Heart left ventricle (tissue), 16 donors: ENCODE data around the gene CLEC19A. TPM values are rescaled to one million over a fixed set of nuclear protein-coding genes. Genes with fewer than 3 reads are reported as not detected.

ENCODE experiments used
- ATAC-seq, 4 donors: fragments of 200-7000 bp; cut with Tn5 transposase; one replicate each; pipeline ENCODE4 v1.9.1; 2020 to 2022; ENCODE audit warnings: moderate library complexity in 4 of 4, mild to moderate bottlenecking in 3 of 4, moderate number of reproducible peaks in 1 of 4
- DNase-seq, 5 donors: peaks; one replicate each; pipeline ENCODE4 v3.0.0-alpha.2; 2020
- H3K27ac ChIP-seq, 12 donors: fragments of 200-600 bp; sonication (generic) in 4 of 12; one replicate each; pipeline versions ENCODE4 v1.5.0 to v1.8.0; 2016 to 2022; ENCODE audit warnings: mild to moderate bottlenecking in 2 of 12
- H3K27me3 ChIP-seq, 9 donors: fragments of 200-600 bp; sonication (generic) in 2 of 9; one replicate each; pipeline versions ENCODE4 v1.5.1 to v1.8.0; 2016 to 2022; ENCODE audit warnings: mild to moderate bottlenecking in 3 of 9
- H3K36me3 ChIP-seq, 9 donors: fragments of 200-600 bp; sonication (generic) in 2 of 9; one replicate each; pipeline versions ENCODE4 v1.5.0 to v1.8.0; 2018 to 2022; ENCODE audit warnings: mild to moderate bottlenecking in 2 of 9
- H3K4me1 ChIP-seq, 12 donors: fragments of 200-600 bp; sonication (generic) in 4 of 12; one replicate each; pipeline versions ENCODE4 v1.5.0 to v1.8.0; 2016 to 2022; ENCODE audit warnings: mild to moderate bottlenecking in 3 of 12
- H3K4me3 ChIP-seq, 12 donors: fragments of 200-600 bp; sonication (generic) in 4 of 12; one replicate each; pipeline versions ENCODE4 v1.5.0 to v1.8.0; 2017 to 2022; ENCODE audit warnings: mild to moderate bottlenecking in 9 of 12, moderate library complexity in 4 of 12
- H3K9me3 ChIP-seq, 12 donors: fragments of 200-600 bp; sonication (generic) in 4 of 12; one replicate each; pipeline versions ENCODE4 v1.5.0 to v1.8.0; 2016 to 2022; ENCODE audit warnings: mild to moderate bottlenecking in 1 of 12
- POLR2A ChIP-seq, 2 donors: fragments of 450-650 bp; IDR thresholded peaks; one replicate each; pipeline ENCODE4 v1.6.1; 2017; ENCODE audit warnings: antibody characterized with exemption in 2 of 2, mild to moderate bottlenecking in 2 of 2, moderate library complexity in 2 of 2
- WGBS, 4 donors: extraction: QIAGEN DNeasy Blood & Tissue Kit in 2 of 4; methylation state at CpG; one replicate each; pipeline versions ENCODE4 v1.1.5 to v1.1.7; 2013 to 2018; 5-methylcytosine and 5-hydroxymethylcytosine counted together
- intact Hi-C, 10 donors: fragments of 100-400 bp; cut with DNase I; formaldehyde crosslinking; loops; one replicate each; pipeline versions ENCODE4 v1.11.1 to v1.14.2; 2022
- polyA plus RNA-seq, 2 donors: library from polyadenylated mRNA; stranded (reverse); fragments of 200-250 nt; gene quantifications; one replicate each; pipeline ENCODE4 v1.2.3, GENCODE V29; 2013
- total RNA-seq, 9 donors: library from RNA; depleted of rRNA in 2 of 9; stranded (reverse); fragments of >200 nt in 2 of 9; fragmentation: NEBNext Ultra II Directional in 3 of 9; extraction: Animal tissue kit (Norgen Biotek cat#: 25700) in 3 of 9; gene quantifications; one replicate each; pipeline versions ENCODE4 v1.1.0 to v1.2.4, GENCODE V29; 2016 to 2023
- TF ChIP-seq, protein P1 (sequence below), 12 donors: fragments of 200-600 bp; sonication (generic) in 4 of 12; IDR thresholded peaks; one replicate each; pipeline versions ENCODE4 v1.5.0 to v1.8.0; 2018 to 2022; ENCODE audit warnings: antibody characterized with exemption in 12 of 12, mild to moderate bottlenecking in 5 of 12
- donor health status: ischemic (EF 13 %, LVEDD 7.1; RV severe dilation, severe dysfunction).
- donor health status: healthy with polysubstance abuse.
- donor health status: DM: no; HTN: yes; CAD: no.
- donor health status: DM: no; HTN: no; CAD: no.
- donor health status: ischemic (EF 25% LVEDD 6.9; RV normal size, moderate dysfunction).
- donor health status: ischemic (EF 25% LVEDD 5.7; RV mildly dilated, moderate dysfunction).
- donor health status: healthy.
- donor health status: DM: yes; HTN: yes; CAD: no.
- donor health status: ischemic (EF 35%, LVEDD 5.7; RV mildly dilated, moderate dysfunction).
- donor health status: nonischemic (EF 11% LVEDD 7.7; RV severe dilation, severe dysfunction).
- donor health status: DM: yes; HTN: yes; CAD: no.
- donor health status: PGD.
- donor health status: ischemic (EF 29% LVEDD 5.4; RV normal size, mild dysfunction).
- donor health status: nonischemic (EF 23%, LVEDD 6.1; RV moderate dilation, normal function).

CLEC19A gene
- total and polyA plus RNA-seq, 11 donors = not detected

DNA sequence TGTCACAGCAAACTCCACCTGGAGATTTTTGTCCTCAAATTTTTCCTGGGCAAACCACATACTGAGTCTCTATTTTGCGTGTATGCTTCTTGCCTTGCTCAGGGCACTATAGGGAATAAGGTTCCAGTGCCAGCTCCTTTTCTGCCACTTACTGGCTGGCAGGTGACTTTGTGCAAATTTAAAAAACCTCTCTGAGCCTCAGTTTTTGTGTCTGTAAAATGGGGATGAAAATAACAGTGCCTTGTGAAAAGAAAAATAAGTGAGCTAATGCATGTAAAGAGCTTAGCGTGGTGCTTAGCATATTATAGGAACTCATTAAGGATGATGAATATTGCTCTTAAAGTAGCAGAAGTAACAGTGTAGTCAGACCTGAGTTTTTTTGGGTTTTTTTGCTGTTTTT is 19.9 kb downstream of the CLEC19A start:
- no peaks in the 10 kb centered on the region for H3K36me3 ChIP-seq
- ATAC-seq (no peak), DNase-seq (no peak)
- H3K27ac ChIP-seq = no peak overlapping the region
- TF ChIP-seq, protein P1, sequence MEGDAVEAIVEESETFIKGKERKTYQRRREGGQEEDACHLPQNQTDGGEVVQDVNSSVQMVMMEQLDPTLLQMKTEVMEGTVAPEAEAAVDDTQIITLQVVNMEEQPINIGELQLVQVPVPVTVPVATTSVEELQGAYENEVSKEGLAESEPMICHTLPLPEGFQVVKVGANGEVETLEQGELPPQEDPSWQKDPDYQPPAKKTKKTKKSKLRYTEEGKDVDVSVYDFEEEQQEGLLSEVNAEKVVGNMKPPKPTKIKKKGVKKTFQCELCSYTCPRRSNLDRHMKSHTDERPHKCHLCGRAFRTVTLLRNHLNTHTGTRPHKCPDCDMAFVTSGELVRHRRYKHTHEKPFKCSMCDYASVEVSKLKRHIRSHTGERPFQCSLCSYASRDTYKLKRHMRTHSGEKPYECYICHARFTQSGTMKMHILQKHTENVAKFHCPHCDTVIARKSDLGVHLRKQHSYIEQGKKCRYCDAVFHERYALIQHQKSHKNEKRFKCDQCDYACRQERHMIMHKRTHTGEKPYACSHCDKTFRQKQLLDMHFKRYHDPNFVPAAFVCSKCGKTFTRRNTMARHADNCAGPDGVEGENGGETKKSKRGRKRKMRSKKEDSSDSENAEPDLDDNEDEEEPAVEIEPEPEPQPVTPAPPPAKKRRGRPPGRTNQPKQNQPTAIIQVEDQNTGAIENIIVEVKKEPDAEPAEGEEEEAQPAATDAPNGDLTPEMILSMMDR (IDR thresholded peaks at IDR 0.05) = no peak
- no peak for TF ChIP-seq POLR2A (IDR thresholded peaks at IDR 0.05)
- H3K4me1 ChIP-seq = no peaks in the 10 kb centered on the region
- intact Hi-C loops = no loop called here
- H3K27me3 ChIP-seq = peaks cover 0 to 9% (median 0%) of the 10 kb centered on the region in 9 donors
- WGBS, 4 donors = 79 to 90% (median 88%) methylated on average over 2 of the region's 2 CpGs
- H3K4me3 ChIP-seq = no peak overlapping the region
- H3K9me3 ChIP-seq = no peaks in the 10 kb centered on the region

DNA sequence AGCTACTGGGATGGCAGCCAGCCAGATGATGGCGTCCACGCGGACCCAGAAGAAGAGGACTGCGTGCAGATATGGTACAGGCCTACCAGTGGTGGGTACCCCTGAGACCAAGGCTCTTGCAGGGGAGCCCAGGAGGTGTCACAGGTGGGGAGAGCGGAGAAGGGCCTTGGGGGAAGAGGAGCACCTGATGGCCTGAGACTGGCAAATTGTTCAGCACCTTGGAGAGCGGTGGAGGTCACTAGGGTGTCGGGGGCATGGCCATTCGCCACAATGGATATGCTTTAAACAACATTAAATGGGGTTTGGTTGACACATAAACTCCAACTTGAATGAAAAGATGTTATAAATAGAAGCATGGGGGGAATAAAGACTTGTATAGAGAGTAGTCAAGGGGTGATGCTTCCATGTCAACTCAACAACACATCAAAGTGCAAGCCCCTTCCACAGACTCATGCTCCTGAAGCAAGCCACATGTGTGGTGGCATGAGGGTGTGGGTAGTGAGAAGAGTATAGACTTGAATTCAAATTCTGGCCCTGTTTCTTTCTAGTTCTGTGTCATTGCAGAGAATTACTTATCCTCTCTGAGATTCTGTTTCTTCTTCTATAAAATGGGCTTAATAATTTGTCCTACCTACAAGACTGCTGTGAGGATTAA is 22.2 kb downstream of the CLEC19A start:
- Histone ChIP-seq H3K27ac (no peak overlapping the region), H3K4me1 (no peaks in the 10 kb centered on the region), H3K4me3 (no peak overlapping the region), H3K27me3 (peaks cover 0 to 9% (median 0%) of the 10 kb centered on the region in 9 donors), H3K36me3 (no peaks in the 10 kb centered on the region), H3K9me3 (no peaks in the 10 kb centered on the region)
- TF ChIP-seq, protein P1 (IDR thresholded peaks at IDR 0.05) = no peak
- TF ChIP-seq POLR2A (IDR thresholded peaks at IDR 0.05) = no peak
- intact Hi-C loops = no loop called here
- WGBS, 4 donors = 63 to 68% (median 64%) methylated on average over 8 of the region's 8 CpGs
- no peak for DNase-seq
- ATAC-seq = no peak

DNA sequence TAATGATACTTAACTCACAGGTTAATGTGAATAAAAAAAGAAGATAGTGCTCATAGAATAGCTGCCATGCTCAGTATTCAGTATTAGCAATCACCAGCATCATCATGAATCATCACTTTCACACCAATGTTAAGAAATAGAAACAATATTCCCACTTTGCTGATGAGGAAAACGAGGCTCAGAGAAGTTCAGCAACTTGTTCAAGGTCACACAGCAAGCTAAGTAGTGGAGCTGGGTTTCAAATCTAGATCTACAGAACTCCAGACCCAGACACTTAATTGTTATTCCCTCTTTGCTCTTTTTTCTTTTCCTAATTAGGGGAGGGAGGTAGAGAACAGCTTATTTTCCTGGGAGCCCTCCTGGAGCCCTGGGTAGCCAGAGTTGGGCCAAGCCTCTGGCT is 22.9 kb downstream of the CLEC19A start:
- Histone ChIP-seq H3K9me3 (no peaks in the 10 kb centered on the region), H3K36me3 (no peaks in the 10 kb centered on the region), H3K4me3 (no peak overlapping the region), H3K27ac (no peak overlapping the region), H3K27me3 (peaks cover 0 to 9% (median 0%) of the 10 kb centered on the region in 9 donors), H3K4me1 (no peaks in the 10 kb centered on the region)
- DNase-seq (no peak), ATAC-seq (no peak)
- 48 to 61% (median 58%) methylated on average over 1 of the region's 1 CpG for WGBS, 4 donors
- TF ChIP-seq, protein P1 (IDR thresholded peaks at IDR 0.05) = no peak
- TF ChIP-seq POLR2A (IDR thresholded peaks at IDR 0.05) = no peak
- intact Hi-C loops = no loop called here

DNA sequence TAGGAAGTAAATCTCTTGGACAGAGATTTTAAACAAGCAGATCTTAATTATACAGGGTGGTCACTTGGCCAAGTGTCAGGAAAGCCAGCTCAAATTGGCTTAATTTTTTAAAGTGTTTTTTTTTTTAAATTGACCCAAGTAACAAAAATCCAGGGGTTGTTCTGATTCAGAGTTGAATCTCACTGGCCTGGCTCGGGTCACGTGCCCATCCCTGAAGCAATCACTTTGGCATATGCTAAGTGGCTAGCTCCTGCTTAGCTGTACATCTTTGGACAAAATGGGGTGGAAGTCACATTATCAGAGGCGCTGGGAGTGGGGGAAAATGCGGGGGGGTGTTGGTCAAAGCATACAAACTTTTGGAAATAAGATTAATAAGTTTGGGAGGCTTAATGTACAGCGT is 23.6 kb downstream of the CLEC19A start:
- DNase-seq = no peak
- H3K4me1 ChIP-seq = no peaks in the 10 kb centered on the region
- H3K27ac ChIP-seq = no peak overlapping the region
- no peak overlapping the region for H3K4me3 ChIP-seq
- H3K36me3 ChIP-seq = no peaks in the 10 kb centered on the region
- peaks cover 0 to 9% (median 0%) of the 10 kb centered on the region in 9 donors for H3K27me3 ChIP-seq
- no peak for ATAC-seq
- TF ChIP-seq POLR2A (IDR thresholded peaks at IDR 0.05) = no peak
- TF ChIP-seq, protein P1 (IDR thresholded peaks at IDR 0.05) = no peak
- 67 to 79% (median 76%) methylated on average over 5 of the region's 5 CpGs for WGBS, 4 donors
- no peaks in the 10 kb centered on the region for H3K9me3 ChIP-seq
- intact Hi-C loops = no loop called here
